Testis (tissue), 3 donors: ENCODE data around the gene EFNB2. TPM values are rescaled to one million over a fixed set of nuclear protein-coding genes. Genes with fewer than 3 reads are reported as not detected.

ENCODE experiments used
- DNase-seq: peaks from one replicate; pipeline ENCODE4 v3.0.0-alpha.2; 2019
- H3K27ac ChIP-seq, 2 donors: fragments of 200-600 bp; sonication (generic); one replicate each; pipeline ENCODE4 v1.5.1; 2019
- H3K27me3 ChIP-seq: fragments of 200-600 bp; sonication (generic); one replicate; pipeline ENCODE4 v1.5.1; 2019
- H3K36me3 ChIP-seq: fragments of 200-600 bp; sonication (generic); one replicate; pipeline ENCODE4 v1.5.1; 2017; ENCODE audit warnings: low read depth; ENCODE audit errors: missing control alignments
- H3K4me1 ChIP-seq: fragments of 200-600 bp; sonication (generic); one replicate; pipeline ENCODE4 v1.5.1; 2019
- H3K4me3 ChIP-seq, 2 donors: fragments of 200-600 bp; sonication (generic); one replicate each; pipeline ENCODE4 v1.5.1; 2017 to 2019
- H3K9me3 ChIP-seq: fragments of 200-600 bp; sonication (generic); one replicate; pipeline ENCODE4 v1.5.1; 2017
- POLR2A ChIP-seq: fragments of 450-650 bp; IDR thresholded peaks from one replicate; pipeline ENCODE4 v1.6.1; 2017; ENCODE audit warnings: antibody characterized with exemption, mild to moderate bottlenecking, moderate library complexity
- WGBS, 2 donors: methylation state at CpG; one replicate each; pipeline ENCODE4 v1.1.5; 2018; 5-methylcytosine and 5-hydroxymethylcytosine counted together
- intact Hi-C: fragments of 100-400 bp; cut with DNase I; formaldehyde crosslinking; loops from one replicate; pipeline ENCODE4 v1.15.1; 2023; ENCODE audit warnings: low total_unique reads
- polyA plus RNA-seq: library from polyadenylated mRNA; stranded (reverse); fragments of 350-450 nt; fragmentation: Illumina TruSeq; extraction: RNeasy Lipid Tissue Mini Kit (QIAGEN cat#74804); gene quantifications from one replicate; pipeline ENCODE4 v1.2.3, GENCODE V29; 2014; ENCODE audit warnings: low read depth, low replicate concordance; ENCODE audit not compliant: insufficient read depth
- total RNA-seq, 2 donors: library from RNA; depleted of rRNA; stranded (reverse); fragments of >200 nt; gene quantifications; one replicate each; pipeline ENCODE4 v1.2.3, GENCODE V29; 2016
- TF ChIP-seq, protein P1 (sequence below), 3 experiments: fragments of 450-650 bp in 2 of 3; fragments of 200-600 bp in 1 of 3; sonication (generic) in 1 of 3; IDR thresholded peaks; one replicate each; pipeline ENCODE4 v1.5.1; 2016 to 2019; ENCODE audit warnings: antibody characterized with exemption in 3 of 3, mild to moderate bottlenecking in 2 of 3, moderate library complexity in 1 of 3

Gene EFNB2
- total and polyA plus RNA-seq, 3 donors from 2014 or later, result 17.4 to 37.7 (median 24.7) TPM

DNA sequence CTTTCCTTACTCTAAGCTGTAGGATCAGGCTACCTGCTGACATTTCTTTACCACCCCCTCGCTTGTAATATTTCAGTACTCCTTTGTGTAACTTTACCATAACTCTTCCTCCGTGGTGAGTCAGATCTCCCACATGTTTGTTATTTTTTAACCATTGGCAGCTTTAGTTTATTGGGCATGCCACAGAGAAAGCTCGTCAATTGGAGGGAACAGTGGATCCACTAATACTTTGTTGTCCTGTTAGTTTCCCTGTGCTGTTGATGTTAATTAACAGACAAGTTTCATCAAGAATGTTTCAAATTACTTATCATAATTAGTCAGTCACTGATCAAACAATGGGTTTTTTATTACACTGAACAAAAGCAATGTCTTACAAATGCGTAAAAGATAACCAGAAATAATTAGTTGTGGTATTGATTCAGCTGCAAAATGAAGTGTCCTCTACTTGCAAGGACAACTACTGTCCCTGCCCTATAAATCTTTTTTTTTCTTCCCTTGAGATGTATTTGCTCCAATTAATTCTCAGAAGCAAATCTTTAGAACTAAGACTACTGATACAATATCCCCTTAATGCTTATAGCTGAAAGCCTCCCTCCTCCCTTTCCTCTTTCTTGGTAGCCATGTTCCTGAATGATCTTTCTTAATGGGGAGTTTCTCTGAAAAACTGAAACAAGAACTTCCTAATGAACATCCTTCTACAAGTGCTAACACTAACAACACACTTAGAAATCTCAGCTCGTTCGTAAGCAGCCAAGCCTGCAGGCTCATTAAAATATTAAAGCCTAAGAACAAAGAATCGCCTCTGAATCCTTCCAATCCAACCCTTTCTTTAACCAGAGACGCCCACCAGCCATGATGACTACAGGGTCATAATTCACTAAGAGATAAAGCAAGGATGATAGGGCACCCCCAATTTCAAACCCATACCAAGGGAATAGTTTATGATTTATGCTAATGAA, 22.2 kb downstream of the EFNB2 start:
- intact Hi-C loops, result no loop called here
- peaks cover 3% of the 10 kb centered on the region for H3K4me1 ChIP-seq
- H3K9me3 ChIP-seq, result no peaks in the 10 kb centered on the region
- H3K27ac ChIP-seq, result no peak overlapping the region
- H3K36me3 ChIP-seq, result no peaks in the 10 kb centered on the region
- 68 to 77% methylated on average over 8 of the region's 8 CpGs for WGBS, 2 donors
- no peak for DNase-seq
- no peak for TF ChIP-seq POLR2A
- TF ChIP-seq, protein P1, sequence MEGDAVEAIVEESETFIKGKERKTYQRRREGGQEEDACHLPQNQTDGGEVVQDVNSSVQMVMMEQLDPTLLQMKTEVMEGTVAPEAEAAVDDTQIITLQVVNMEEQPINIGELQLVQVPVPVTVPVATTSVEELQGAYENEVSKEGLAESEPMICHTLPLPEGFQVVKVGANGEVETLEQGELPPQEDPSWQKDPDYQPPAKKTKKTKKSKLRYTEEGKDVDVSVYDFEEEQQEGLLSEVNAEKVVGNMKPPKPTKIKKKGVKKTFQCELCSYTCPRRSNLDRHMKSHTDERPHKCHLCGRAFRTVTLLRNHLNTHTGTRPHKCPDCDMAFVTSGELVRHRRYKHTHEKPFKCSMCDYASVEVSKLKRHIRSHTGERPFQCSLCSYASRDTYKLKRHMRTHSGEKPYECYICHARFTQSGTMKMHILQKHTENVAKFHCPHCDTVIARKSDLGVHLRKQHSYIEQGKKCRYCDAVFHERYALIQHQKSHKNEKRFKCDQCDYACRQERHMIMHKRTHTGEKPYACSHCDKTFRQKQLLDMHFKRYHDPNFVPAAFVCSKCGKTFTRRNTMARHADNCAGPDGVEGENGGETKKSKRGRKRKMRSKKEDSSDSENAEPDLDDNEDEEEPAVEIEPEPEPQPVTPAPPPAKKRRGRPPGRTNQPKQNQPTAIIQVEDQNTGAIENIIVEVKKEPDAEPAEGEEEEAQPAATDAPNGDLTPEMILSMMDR (IDR thresholded peaks at IDR 0.05), result no peak
- H3K4me3 ChIP-seq, result no peak overlapping the region
- no peaks in the 10 kb centered on the region for H3K27me3 ChIP-seq

DNA sequence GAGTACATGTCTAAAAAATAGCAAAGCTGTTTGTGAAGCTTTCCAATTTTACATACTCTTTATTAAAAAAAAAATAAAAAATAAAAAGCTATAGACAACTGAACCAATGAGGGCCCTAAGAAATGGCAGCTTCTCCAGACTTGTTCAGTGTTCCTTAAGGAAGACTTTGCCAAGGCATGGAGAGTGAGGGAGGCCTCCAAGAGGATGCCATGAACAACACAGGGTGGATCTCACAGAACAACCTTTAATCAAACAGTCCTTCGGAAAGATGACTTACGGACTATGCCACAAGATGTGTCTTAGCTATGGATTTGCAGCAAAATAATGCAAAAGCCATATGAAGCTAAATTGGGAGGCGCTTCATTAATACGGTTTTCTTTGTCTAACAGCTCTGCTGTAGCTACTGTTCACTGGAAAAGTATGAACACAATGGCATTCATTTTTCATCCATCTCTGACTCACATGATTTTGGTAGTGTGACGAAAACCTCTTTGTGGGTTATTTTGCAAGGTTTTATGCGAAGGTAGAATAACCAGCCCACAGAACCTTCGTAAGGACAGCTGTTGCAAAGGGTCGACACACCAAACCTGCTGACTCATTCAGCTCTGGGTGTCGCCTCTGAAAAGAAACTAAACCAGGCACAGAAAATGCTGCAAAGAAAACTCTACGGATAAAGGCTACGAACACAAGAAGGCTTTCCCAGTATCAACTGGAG, 27.7 kb downstream of the EFNB2 start:
- intact Hi-C loops, result no loop called here
- no peaks in the 10 kb centered on the region for H3K9me3 ChIP-seq
- TF ChIP-seq, protein P1 (IDR thresholded peaks at IDR 0.05), result no peak
- no peak for TF ChIP-seq POLR2A
- no peaks in the 10 kb centered on the region for H3K36me3 ChIP-seq
- WGBS, 2 donors, result 81 to 83% methylated on average over 11 of the region's 11 CpGs
- no peaks in the 10 kb centered on the region for H3K27me3 ChIP-seq
- H3K4me1 ChIP-seq, result peaks cover 14% of the 10 kb centered on the region
- H3K4me3 ChIP-seq, result no peak overlapping the region
- no peak for DNase-seq
- no peak overlapping the region for H3K27ac ChIP-seq

DNA sequence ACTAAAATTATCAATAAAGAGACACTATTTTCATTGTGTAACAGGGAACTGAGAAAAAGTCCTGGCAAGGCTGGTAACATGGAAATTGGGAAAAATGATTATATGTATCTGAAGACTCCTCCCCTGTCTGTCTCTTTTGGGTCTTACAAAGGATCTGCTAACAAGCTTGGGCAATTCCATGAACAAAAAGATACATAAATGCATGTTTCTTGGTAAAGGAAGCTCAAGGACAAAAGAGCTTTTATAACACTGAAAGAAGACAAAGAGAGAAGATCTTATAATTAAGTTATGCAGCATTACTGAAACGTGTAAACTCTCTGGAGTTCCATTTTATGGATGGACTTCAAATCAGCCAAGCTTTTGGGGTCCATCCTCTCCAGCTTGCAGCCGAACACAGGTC, 29.2 kb downstream of the EFNB2 start:
- intact Hi-C loops, result no loop called here
- DNase-seq, result no peak

DNA sequence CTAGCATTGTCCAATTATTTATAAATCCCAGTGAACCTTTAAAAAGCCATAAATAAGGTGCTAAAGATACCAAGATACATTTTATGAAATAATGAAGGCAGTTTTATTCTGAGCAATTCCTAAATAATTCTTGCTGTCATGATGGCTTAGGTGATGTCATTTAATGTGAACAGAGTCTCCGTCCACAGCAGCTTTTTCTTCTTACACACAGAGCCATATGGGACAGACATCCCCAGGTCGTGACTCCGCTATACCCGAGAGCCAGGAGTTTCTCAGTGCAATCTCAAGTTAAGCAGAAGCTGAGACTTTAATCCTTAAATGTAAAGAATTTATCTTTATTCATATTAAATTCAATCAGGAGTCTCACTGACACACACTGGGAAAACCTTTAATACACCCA, 29.7 kb downstream of the EFNB2 start:
- H3K36me3 ChIP-seq, result no peaks in the 10 kb centered on the region
- H3K4me3 ChIP-seq, result no peak overlapping the region
- no peaks in the 10 kb centered on the region for H3K9me3 ChIP-seq
- TF ChIP-seq, protein P1 (IDR thresholded peaks at IDR 0.05), result no peak
- TF ChIP-seq POLR2A, result no peak
- peaks cover 14% of the 10 kb centered on the region for H3K4me1 ChIP-seq
- no peak for DNase-seq
- 78 to 91% methylated on average over 4 of the region's 4 CpGs for WGBS, 2 donors
- peak overlapping the region; percentile 10 for H3K27ac ChIP-seq
- intact Hi-C loops, result no loop called here
- no peaks in the 10 kb centered on the region for H3K27me3 ChIP-seq

More for the DNA sequence above, 29.2 kb downstream of the EFNB2 start:
- TF ChIP-seq POLR2A, result no peak
- TF ChIP-seq, protein P1 (IDR thresholded peaks at IDR 0.05), result no peak
- Histone ChIP-seq H3K27ac (peak overlapping the region in 1 of 2 donors; percentile 40), H3K9me3 (no peaks in the 10 kb centered on the region), H3K27me3 (no peaks in the 10 kb centered on the region), H3K4me1 (peaks cover 14% of the 10 kb centered on the region), H3K4me3 (no peak overlapping the region), H3K36me3 (no peaks in the 10 kb centered on the region)
- 33 to 56% methylated on average over 2 of the region's 2 CpGs for WGBS, 2 donors
